ACC112 (cell line): ENCODE results near the gene C17orf67.

Source experiments
- H2AFZ ChIP-seq: fragments of 200-600 bp; sonication (generic); one replicate; pipeline ENCODE4 v1.6.0; 2017; ENCODE audit warnings: antibody characterized with exemption, low read length; ENCODE audit not compliant: unreplicated experiment
- H3K27ac ChIP-seq: fragments of 200-600 bp; sonication (generic); 2 replicates; pipeline ENCODE4 v1.5.1; 2014; ENCODE audit warnings: low read depth, mild to moderate bottlenecking, antibody characterized with exemption, low read length, moderate library complexity
- H3K27me3 ChIP-seq: fragments of 200-600 bp; sonication (generic); 2 replicates; pipeline ENCODE4 v1.6.1; 2014; ENCODE audit warnings: mild to moderate bottlenecking, antibody characterized with exemption, low read length, moderate library complexity, mixed read lengths; ENCODE audit not compliant: insufficient read depth
- H3K36me3 ChIP-seq: fragments of 200-600 bp; sonication (generic); 2 replicates; pipeline ENCODE4 v1.6.1; 2016; ENCODE audit warnings: mild to moderate bottlenecking, antibody characterized with exemption, low read length, moderate library complexity, mixed read lengths; ENCODE audit not compliant: insufficient read depth
- H3K4me1 ChIP-seq: fragments of 200-600 bp; sonication (generic); one replicate; pipeline ENCODE4 v1.6.1; 2016; ENCODE audit warnings: low read length, mixed read lengths; ENCODE audit not compliant: insufficient read depth, unreplicated experiment, control insufficient read depth
- H3K4me3 ChIP-seq: fragments of 200-600 bp; sonication (generic); 2 replicates; pipeline ENCODE4 v1.5.1; 2014; ENCODE audit warnings: mild to moderate bottlenecking, low read depth, low read length
- H3K79me2 ChIP-seq: fragments of 200-600 bp; sonication (generic); one replicate; pipeline ENCODE4 v1.6.0; 2016; ENCODE audit warnings: low read length; ENCODE audit not compliant: control insufficient read depth, unreplicated experiment, insufficient read depth

C17orf67 gene

GRCh38 chr17:56755310-56755709 is 78.4 kb downstream of the C17orf67 start:
- no peak overlapping the region for H3K27ac ChIP-seq
- no peaks in the 10 kb centered on the region for H3K79me2 ChIP-seq
- no peaks in the 10 kb centered on the region for H3K27me3 ChIP-seq
- H3K4me1 ChIP-seq: peaks cover 15% of the 10 kb centered on the region
- H3K36me3 ChIP-seq: no peaks in the 10 kb centered on the region
- H2AFZ ChIP-seq: no peak overlapping the region
- H3K4me3 ChIP-seq: no peak overlapping the region

- Histone ChIP-seq H3K4me3 (no peak overlapping the region), H3K79me2 (no peaks in the 10 kb centered on the region), H3K27ac (peak overlapping the region; percentile 42), H3K4me1 (peaks cover 15% of the 10 kb centered on the region), H2AFZ (peak overlapping the region; percentile 57), H3K27me3 (no peaks in the 10 kb centered on the region), H3K36me3 (no peaks in the 10 kb centered on the region)
Observed at GRCh38 chr17:56754523-56755208, 79.1 kb downstream of the C17orf67 start.

- no peak overlapping the region for H3K27ac ChIP-seq
- H3K36me3 ChIP-seq: no peaks in the 10 kb centered on the region
- H3K27me3 ChIP-seq: no peaks in the 10 kb centered on the region
- H3K79me2 ChIP-seq: no peaks in the 10 kb centered on the region
- no peak overlapping the region for H3K4me3 ChIP-seq
- peaks cover 15% of the 10 kb centered on the region for H3K4me1 ChIP-seq
- H2AFZ ChIP-seq: no peak overlapping the region
Observed at GRCh38 chr17:56752263-56752836, 81.4 kb downstream of the C17orf67 start.

GRCh38 chr17:56751145-56751738 is 82.5 kb downstream of the C17orf67 start:
- Histone ChIP-seq H3K27ac (no peak overlapping the region), H3K4me3 (no peak overlapping the region), H3K4me1 (peaks cover 9% of the 10 kb centered on the region), H3K79me2 (no peaks in the 10 kb centered on the region), H2AFZ (no peak overlapping the region), H3K36me3 (no peaks in the 10 kb centered on the region), H3K27me3 (no peaks in the 10 kb centered on the region)

- Histone ChIP-seq H3K4me1 (no peaks in the 10 kb centered on the region), H2AFZ (no peak overlapping the region), H3K4me3 (no peak overlapping the region), H3K27me3 (peaks cover 31% of the 10 kb centered on the region), H3K36me3 (no peaks in the 10 kb centered on the region), H3K79me2 (no peaks in the 10 kb centered on the region), H3K27ac (no peak overlapping the region)
Observed at GRCh38 chr17:56744721-56745120, 89.0 kb downstream of the C17orf67 start.

GRCh38 chr17:56742601-56743000 is 91.1 kb downstream of the C17orf67 start:
- H3K4me1 ChIP-seq: no peaks in the 10 kb centered on the region
- H2AFZ ChIP-seq: no peak overlapping the region
- peaks cover 48% of the 10 kb centered on the region for H3K27me3 ChIP-seq
- no peaks in the 10 kb centered on the region for H3K36me3 ChIP-seq
- no peak overlapping the region for H3K27ac ChIP-seq
- no peak overlapping the region for H3K4me3 ChIP-seq
- no peaks in the 10 kb centered on the region for H3K79me2 ChIP-seq
